A673 (cell line): ENCODE results near the gene ALDH3B2.

Source experiments
- CTCF ChIP-seq: fragments of 300-800, 200-600 bp; sonication (generic); conservative IDR thresholded peaks from 2 replicates; pipeline ENCODE4 v1.5.1; 2017; ENCODE audit warnings: low read depth, mild to moderate bottlenecking, antibody characterized with exemption, low read length, moderate library complexity, mixed read lengths
- EZH2 ChIP-seq: fragments of 200-600 bp; sonication (generic); IDR thresholded peaks from 2 replicates; pipeline ENCODE4 v1.6.1; 2017; ENCODE audit warnings: borderline replicate concordance, low read depth, mild to moderate bottlenecking, mixed read lengths, antibody characterized with exemption, low read length; ENCODE audit not compliant: poor library complexity, severe bottlenecking

DNA sequence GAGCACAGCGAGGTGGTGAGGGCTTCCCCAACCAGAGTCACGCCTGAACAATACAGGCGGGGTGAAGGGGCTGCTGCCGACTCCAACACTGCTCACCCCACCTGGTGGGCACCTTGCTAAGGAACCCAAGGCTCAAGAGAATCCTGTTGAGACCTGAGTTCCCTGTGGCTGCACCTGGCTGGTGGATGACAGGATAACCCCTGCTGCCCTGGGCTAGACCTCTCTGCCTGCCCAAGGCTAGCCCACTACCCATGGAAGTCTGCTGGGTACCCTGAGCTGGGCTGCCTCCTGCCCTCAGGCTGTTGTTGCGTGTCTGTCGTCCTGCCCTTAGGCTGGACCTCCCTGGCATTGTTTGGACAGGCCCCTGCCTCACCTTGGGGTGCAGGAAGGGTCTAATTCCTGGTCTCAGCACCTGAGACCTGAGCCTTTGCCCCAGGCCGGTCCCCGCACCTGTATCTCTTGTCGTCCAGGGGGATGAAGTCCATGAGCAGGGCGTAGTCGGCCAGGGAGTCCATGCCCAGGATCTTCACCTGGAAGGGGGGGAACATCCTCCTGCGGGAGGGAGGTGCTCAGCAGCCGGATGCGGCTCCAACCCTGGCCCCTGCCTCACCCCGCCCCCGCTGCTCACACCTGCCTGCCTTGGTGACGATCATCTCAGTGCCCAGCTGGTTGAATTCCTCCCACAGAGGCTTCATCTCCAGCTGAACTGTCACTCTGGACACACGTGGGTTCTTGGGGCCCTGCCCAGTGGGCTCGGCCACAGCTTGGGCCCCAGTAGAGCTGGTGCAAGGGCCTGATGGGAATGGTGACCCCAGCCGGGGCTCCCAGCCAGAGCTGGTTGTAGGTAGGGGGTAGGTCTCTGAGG lies 39.8 kb downstream of the ALDH3B2 start:
- TF ChIP-seq CTCF (no peak), EZH2 (no peak)
